H1 (cell line): ENCODE data around the gene TMEM108.

Experiments
- ASH2L ChIP-seq: fragments of 200-600, 300-600 bp; sonication (generic); IDR thresholded peaks from one replicate; pipeline ENCODE4 v1.7.1; 2017; ENCODE audit warnings: low read length
- CEBPB ChIP-seq: IDR thresholded peaks from 2 replicates; pipeline ENCODE4 v1.6.1; 2012; ENCODE audit warnings: low read depth, low read length
- CTCF ChIP-seq, 3 experiments: IDR thresholded peaks; 1 replicate in 2 of 3; 2 replicates in 1 of 3; pipeline versions ENCODE4 v1.5.1 to v1.6.1; 2011; ENCODE audit warnings: low read length in 3 of 3, mild to moderate bottlenecking in 3 of 3, inconsistent platforms in 2 of 3, low read depth in 1 of 3, moderate library complexity in 1 of 3; ENCODE audit not compliant: insufficient read depth in 1 of 3; ENCODE audit errors: control extremely low read depth in 1 of 3
- MAX ChIP-seq: IDR thresholded peaks from 2 replicates; pipeline ENCODE4 v1.6.1; 2012; ENCODE audit warnings: inconsistent platforms
- POLR2A ChIP-seq, 2 experiments: IDR thresholded peaks; 1 replicate in 1 of 2; 2 replicates in 1 of 2; pipeline ENCODE4 v1.6.1; 2011; ENCODE audit warnings: low read depth in 2 of 2, low read length in 2 of 2, mild to moderate bottlenecking in 2 of 2; ENCODE audit errors: control extremely low read depth in 1 of 2
- POLR2AphosphoS5 ChIP-seq: IDR thresholded peaks from 2 replicates; pipeline ENCODE4 v1.6.1; 2011; ENCODE audit warnings: low read depth, low read length
- RAD21 ChIP-seq, 2 experiments: IDR thresholded peaks in 1 of 2; conservative IDR thresholded peaks in 1 of 2; 2 replicates each; pipeline ENCODE4 v1.6.1; 2011; ENCODE audit warnings: low read depth in 2 of 2, low read length in 2 of 2, improper control_type of control experiment in 1 of 2, inconsistent platforms in 1 of 2, mild to moderate bottlenecking in 1 of 2, moderate library complexity in 1 of 2
- RBBP5 ChIP-seq: IDR thresholded peaks from 2 replicates; pipeline ENCODE4 v1.7.1; 2012; ENCODE audit warnings: low read depth, mild to moderate bottlenecking, inconsistent platforms, low read length, moderate library complexity, borderline replicate concordance
- SIN3A ChIP-seq, 2 experiments: IDR thresholded peaks in 1 of 2; conservative IDR thresholded peaks in 1 of 2; 2 replicates each; pipeline ENCODE4 v1.6.1; 2011 to 2012; ENCODE audit warnings: low read length in 2 of 2, improper control_type of control experiment in 1 of 2, low read depth in 1 of 2, mild to moderate bottlenecking in 1 of 2
- SP1 ChIP-seq: IDR thresholded peaks from 2 replicates; pipeline ENCODE4 v1.6.1; 2011; ENCODE audit warnings: low read depth, low read length
- SUZ12 ChIP-seq: fragments of 200-600 bp; sonication (generic); IDR thresholded peaks from 2 replicates; pipeline ENCODE4 v1.6.1; 2012; ENCODE audit warnings: mild to moderate bottlenecking, inconsistent platforms, low read length, moderate library complexity, mixed read lengths
- ZNF274 ChIP-seq: IDR thresholded peaks from 2 replicates; pipeline ENCODE4 v1.7.0; 2012; ENCODE audit warnings: low read length, borderline replicate concordance; ENCODE audit errors: extremely low read depth

GRCh38 chr3:133361011-133361410, 322.8 kb downstream of the TMEM108 start:
- TF ChIP-seq POLR2AphosphoS5 (no peak), RBBP5 (no peak), SIN3A (conservative IDR thresholded peaks at IDR 0.05 in 1 of 2, IDR thresholded peaks at IDR 0.05 in 1 of 2; ENCODE audit: low read depth in 1 of 2, low read length in 2 of 2) (no peak), ASH2L (no peak), CTCF (IDR thresholded peaks at IDR 0.05; ENCODE audit: control extremely low read depth in 1 of 3, insufficient read depth in 1 of 3, low read depth in 1 of 3, low read length in 3 of 3) (no peak), SP1 (no peak), SUZ12 (no peak), MAX (no peak), POLR2A (IDR thresholded peaks at IDR 0.05; ENCODE audit: control extremely low read depth in 1 of 2, low read depth in 2 of 2, low read length in 2 of 2) (no peak), ZNF274 (no peak), RAD21 (IDR thresholded peaks at IDR 0.05 in 1 of 2, conservative IDR thresholded peaks at IDR 0.05 in 1 of 2; ENCODE audit: low read depth in 2 of 2, low read length in 2 of 2) (no peak), CEBPB (no peak)
